GM23338 (cell line): ENCODE data around the gene SCN2B.

ENCODE experiments used
- CREB1 ChIP-seq: fragments of 250-450 bp; sonication (Bioruptor Pico); IDR thresholded peaks from 2 replicates; pipeline ENCODE4 v1.5.0; 2020; ENCODE audit warnings: low read depth, mild to moderate bottlenecking, moderate library complexity
- CTCF ChIP-seq, 2 experiments: fragments of 200-600 bp in 1 of 2; sonication (generic) in 1 of 2; conservative IDR thresholded peaks; 2 replicates each; pipeline versions ENCODE4 v1.5.1 to v1.6.1; 2016 to 2017; ENCODE audit warnings: antibody characterized with exemption in 2 of 2, low read depth in 2 of 2, mild to moderate bottlenecking in 2 of 2, moderate library complexity in 1 of 2
- EZH2 ChIP-seq: fragments of 200-600 bp; sonication (generic); IDR thresholded peaks from one replicate; pipeline ENCODE4 v1.8.0; 2017; ENCODE audit warnings: antibody characterized with exemption, mild to moderate bottlenecking, low read depth; ENCODE audit not compliant: unreplicated experiment
- EZH2phosphoT487 ChIP-seq: fragments of 200-600 bp; sonication (generic); IDR thresholded peaks from one replicate; pipeline ENCODE4 v1.8.1; 2018; ENCODE audit warnings: antibody characterized with exemption; ENCODE audit not compliant: unreplicated experiment
- JUNB ChIP-seq: IDR thresholded peaks from one replicate; pipeline ENCODE4 v1.6.1; 2016; ENCODE audit warnings: antibody characterized with exemption; ENCODE audit not compliant: unreplicated experiment
- STAT1 ChIP-seq: IDR thresholded peaks from one replicate; pipeline ENCODE4 v1.6.1; 2016; ENCODE audit warnings: antibody characterized with exemption; ENCODE audit not compliant: unreplicated experiment

GRCh38 chr11:118117790-118118601 is 58.4 kb downstream of the SCN2B start:
- no peak for TF ChIP-seq CTCF (conservative IDR thresholded peaks at IDR 0.05; ENCODE audit: low read depth in 2 of 2)
- no peak for TF ChIP-seq EZH2
- no peak for TF ChIP-seq JUNB
- no peak for TF ChIP-seq CREB1 (CRISPR knock-in tag)
- no peak for TF ChIP-seq STAT1
- TF ChIP-seq EZH2phosphoT487 = no peak
